Measurements from ENCODE around the gene MYO1D.

MYO1D gene

GRCh38 chr17:32831627-32832243, 45.2 kb downstream of the MYO1D start:
- TF ChIP-seq CTCF (IDR thresholded peaks at IDR 0.05; ENCODE audit: insufficient read depth, low read length, missing control alignments), result no peak
- H3K4me3 ChIP-seq (ENCODE audit: low read depth, low read length), result no peak overlapping the region
- no peak for DNase-seq (ENCODE audit: low read depth, low spot score)
- POLR2A ChIA-PET, result no interaction called here
- CTCF ChIA-PET, result no interaction called here

DNA sequence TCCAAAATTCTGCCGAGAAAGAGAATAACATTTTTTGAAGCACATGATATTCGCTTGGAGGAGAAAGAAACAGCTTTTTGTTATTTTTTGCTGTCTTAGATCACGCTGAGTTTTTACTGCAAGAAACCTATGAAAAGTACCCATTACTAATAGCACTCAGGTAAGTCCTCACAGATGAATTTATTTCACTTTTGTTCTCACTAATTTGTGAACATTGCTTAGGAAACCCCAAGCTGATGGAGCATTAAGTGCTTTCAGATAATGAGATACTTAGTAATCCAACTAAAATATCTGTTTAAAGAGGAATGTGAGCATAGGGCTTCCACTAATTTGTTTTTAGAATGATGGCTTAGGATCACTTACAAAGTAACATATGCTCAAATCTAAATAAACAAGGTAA, 45.7 kb downstream of the MYO1D start:
- no peak for DNase-seq (ENCODE audit: low read depth, low spot score)
- ChIA-PET CTCF (interaction anchor here (1.2 kb wide), 1 partner anchor 46 kb away, joined by 3 read pairs; the partner anchor contains the start of gene MYO1D), POLR2A (no interaction called here)
- H3K4me3 ChIP-seq (ENCODE audit: low read depth, low read length), result no peak overlapping the region
- TF ChIP-seq CTCF (IDR thresholded peaks at IDR 0.05; ENCODE audit: insufficient read depth, low read length, missing control alignments), result no peak

DNA sequence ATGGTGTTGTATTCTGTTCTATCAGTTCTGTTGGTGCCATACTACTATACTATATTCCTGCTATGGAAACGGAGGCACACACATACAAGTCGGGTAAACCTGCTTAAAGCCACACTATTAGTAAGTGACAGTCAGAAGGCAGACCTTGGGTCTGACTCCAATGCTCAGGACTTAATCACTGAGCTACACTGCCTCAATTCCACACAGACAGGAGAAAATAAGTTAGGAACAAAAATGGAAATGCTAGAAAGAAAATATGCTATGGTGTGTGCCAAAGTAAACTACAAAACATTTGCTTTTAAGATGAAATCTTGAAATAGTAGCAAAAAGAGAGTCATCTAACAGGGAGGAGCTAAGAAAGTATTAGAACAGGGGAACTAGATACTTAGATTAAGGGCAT, 48.1 kb downstream of the MYO1D start:
- DNase-seq (ENCODE audit: low read depth, low spot score), result no peak
- CTCF ChIA-PET, result no interaction called here
- no peak overlapping the region for H3K4me3 ChIP-seq (ENCODE audit: low read depth, low read length)

DNA sequence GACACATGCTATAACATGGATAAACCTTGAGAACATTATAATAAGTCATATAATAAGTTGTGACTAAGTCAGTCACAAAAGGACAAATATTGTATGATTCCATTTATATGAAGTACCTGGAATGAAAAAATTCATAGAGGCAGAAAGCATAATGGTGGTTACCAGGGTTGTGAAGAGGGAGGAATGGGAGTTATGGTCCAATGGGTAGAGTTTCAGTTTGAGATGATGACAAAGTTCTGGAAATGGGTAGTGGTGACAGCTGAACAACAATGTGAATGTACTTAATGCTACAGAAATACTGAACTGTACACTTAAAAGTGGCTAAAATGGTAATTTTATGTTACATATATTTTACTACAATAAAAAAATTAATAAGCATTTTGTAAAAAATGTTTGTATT, 49.7 kb downstream of the MYO1D start:
- POLR2A ChIA-PET, result no interaction called here
- TF ChIP-seq CTCF (IDR thresholded peaks at IDR 0.05; ENCODE audit: insufficient read depth, low read length, missing control alignments), result no peak
- CTCF ChIA-PET, result no interaction called here
- no peak for DNase-seq (ENCODE audit: low read depth, low spot score)
- H3K4me3 ChIP-seq (ENCODE audit: low read depth, low read length), result no peak overlapping the region

More for the DNA sequence above, 48.1 kb downstream of the MYO1D start:
- POLR2A ChIA-PET, result no interaction called here
- TF ChIP-seq CTCF (IDR thresholded peaks at IDR 0.05; ENCODE audit: insufficient read depth, low read length, missing control alignments), result no peak

DNA sequence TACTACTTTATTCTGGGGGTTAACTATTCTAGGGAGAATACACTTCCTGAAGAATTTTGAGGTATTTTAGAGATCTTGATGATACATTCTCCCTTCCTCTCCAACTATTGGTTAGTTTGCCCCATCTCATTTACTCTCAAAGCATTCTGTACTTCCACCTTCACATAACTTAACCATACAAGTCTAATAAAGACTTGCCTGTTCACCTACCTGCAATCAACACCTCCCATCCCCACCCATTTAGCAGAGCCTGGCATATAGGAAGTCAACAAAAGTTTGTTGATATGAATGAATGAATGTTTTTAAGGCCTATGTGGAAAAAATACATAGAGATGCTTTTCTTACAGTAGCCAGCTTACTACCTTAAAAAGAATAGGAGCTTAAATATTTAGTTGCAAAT, 50.8 kb downstream of the MYO1D start:
- POLR2A ChIA-PET, result no interaction called here
- no peak for DNase-seq (ENCODE audit: low read depth, low spot score)
- H3K4me3 ChIP-seq (ENCODE audit: low read depth, low read length), result no peak overlapping the region
- CTCF ChIA-PET, result interaction anchor here (0.8 kb wide), 1 partner anchor 51 kb away, joined by 3 read pairs; no protein-coding TSS in a partner anchor
- TF ChIP-seq CTCF (IDR thresholded peaks at IDR 0.05; ENCODE audit: insufficient read depth, low read length, missing control alignments), result no peak

- ChIA-PET POLR2A (no interaction called here), CTCF (interaction anchor here (1.2 kb wide), 1 partner anchor 53 kb away, joined by 5 read pairs; the partner anchor contains the start of gene MYO1D)
- no peak for DNase-seq (ENCODE audit: low read depth, low spot score)
- TF ChIP-seq CTCF (IDR thresholded peaks at IDR 0.05; ENCODE audit: insufficient read depth, low read length, missing control alignments), result no peak
- H3K4me3 ChIP-seq (ENCODE audit: low read depth, low read length), result no peak overlapping the region
Observed at GRCh38 chr17:32824334-32824733, 52.6 kb downstream of the MYO1D start.

Measured in AG04449 (cell line).